Stimulated activated CD8-positive, alpha-beta memory T cell treated with anti-CD3 and anti-CD28 coated beads, Interleukin-12 subunit alpha, Interleukin-12 subunit beta, amount 100 ng/mL, for 4 hours (primary cell): ENCODE results near the gene IGSF22.

Experiments
- DNase-seq: peaks from one replicate; pipeline ENCODE4 v3.0.0-alpha.2; 2020; ENCODE audit warnings: low read depth

IGSF22 gene

GRCh38 chr11:18713646-18714442, 12.1 kb downstream of the IGSF22 start:
- DNase-seq, result no peak

- DNase-seq, result no peak
Measured at GRCh38 chr11:18710545-18710944, 15.4 kb downstream of the IGSF22 start.

- no peak for DNase-seq
Measured at GRCh38 chr11:18709414-18709813, 16.6 kb downstream of the IGSF22 start.

DNA sequence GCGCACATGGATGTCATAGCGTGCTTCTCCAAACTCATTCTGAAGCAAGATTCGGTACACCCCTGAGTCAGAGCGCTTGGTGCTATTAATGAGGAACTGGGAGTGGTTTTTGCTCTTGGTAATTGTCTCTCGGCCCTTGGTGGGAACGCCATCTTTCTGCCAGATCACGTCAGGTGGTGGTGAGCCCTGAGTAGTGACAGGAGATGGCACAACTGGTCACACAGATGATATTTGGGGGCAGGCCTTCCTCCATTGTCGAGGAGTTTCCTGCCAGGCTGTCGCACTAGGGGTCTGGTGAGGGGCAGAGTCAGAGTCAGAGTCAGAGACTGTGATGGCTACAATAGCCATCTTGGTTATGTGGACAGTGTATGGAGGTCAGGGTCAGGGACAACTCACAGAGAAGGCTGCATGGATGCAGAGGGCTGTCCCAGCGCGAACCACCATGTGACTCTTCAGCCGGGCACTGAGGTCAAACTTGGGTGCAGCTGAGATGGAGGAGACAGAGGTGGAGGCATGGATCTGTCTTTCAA, 18.1 kb downstream of the IGSF22 start:
- no peak for DNase-seq

DNA sequence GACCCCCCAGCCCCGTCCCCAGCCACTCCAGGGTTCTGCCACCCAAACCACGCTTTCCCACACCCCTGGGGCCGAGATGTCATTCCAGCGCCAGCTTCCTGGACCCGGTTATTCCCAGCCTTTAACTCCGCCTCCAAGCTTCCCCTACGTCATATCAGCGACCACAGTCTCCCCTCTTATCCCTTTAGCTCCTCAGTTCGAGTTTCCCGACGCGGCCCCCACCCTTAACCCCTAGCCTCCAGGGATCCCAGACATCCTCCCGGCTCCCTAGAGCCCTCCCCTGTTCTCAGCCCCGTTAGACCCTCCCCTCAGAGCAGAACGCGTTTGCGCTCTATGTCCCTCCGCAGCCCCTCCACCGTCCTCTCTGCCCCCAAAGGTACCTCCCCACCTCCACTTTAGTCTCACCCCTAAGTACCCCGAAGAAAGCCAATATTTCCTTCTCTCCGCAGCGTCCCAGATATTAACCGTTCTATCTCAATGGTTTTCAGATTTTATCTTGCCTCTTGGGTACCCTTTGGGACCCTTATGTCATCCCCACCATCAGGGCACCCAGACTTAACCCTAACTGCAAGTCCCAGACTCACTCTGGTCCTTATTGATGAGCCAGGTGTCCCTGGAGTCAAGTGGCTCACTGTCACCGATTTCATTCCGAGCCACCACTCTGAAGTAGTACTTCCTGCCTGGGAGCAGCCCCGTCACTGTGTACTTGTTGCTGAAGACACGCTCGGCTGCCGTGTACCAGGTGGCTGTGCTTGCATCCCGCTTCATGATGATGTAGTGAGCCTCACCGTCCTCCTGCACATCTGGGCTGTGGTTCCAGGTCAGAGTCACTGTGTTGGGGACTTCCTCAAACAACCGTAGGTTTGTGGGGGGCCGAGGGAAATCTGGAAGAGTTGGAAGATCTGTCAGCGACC, 19.4 kb downstream of the IGSF22 start:
- DNase-seq, result no peak

GRCh38 chr11:18705651-18706281, 20.2 kb downstream of the IGSF22 start:
- DNase-seq, result no peak

DNA sequence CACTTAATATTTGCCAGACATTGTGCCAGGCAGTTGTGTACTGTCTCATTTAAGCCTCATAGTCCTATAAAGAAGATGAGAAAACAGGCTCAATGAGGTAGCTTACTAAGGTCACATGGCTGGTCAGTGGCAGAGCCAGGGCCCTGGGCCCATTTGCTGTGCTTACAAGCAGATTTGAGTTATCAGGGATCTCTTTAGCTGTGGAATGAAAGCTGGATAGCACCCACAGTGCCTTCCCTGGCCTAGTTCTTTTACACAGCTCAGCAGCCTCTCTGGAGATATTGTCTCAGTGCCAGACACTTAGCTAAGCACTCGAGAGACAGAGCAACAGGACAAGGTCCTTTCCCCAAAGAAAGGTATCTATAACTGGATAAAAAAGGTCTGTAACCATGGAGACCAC, 21.3 kb downstream of the IGSF22 start:
- DNase-seq, result no peak

DNA sequence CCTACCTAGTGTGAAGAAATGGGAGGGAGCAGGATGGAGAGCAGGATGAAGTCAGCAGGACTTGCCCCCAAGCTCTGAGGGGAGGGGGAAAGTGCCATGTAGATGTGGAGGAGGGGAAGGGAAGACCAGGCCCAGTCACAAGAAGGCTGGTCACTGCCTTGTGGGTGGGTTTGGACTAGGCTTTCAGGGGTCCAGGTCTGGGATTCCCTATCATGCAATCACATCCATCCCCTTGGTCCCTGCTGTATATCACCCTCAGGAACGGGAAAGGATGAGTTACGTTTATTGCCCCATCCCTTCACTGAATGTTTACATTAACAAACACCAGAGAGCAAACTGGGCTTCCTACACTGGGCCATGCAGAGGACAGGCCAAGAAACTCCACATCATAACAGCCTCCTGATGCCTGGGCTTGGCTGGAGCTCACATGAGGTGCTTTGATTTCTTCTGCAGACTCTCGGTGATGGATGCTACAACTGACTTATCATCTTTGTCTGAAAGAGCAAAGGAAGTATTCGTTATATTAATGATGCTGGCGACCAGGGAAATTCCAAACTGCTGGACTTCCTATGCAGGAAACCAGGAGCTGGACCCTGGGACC, 21.8 kb downstream of the IGSF22 start:
- no peak for DNase-seq

GRCh38 chr11:18703001-18703763, 22.8 kb downstream of the IGSF22 start:
- DNase-seq, result no peak

- no peak for DNase-seq
Measured at GRCh38 chr11:18701614-18702216, 24.3 kb downstream of the IGSF22 start.

- no peak for DNase-seq
Measured at GRCh38 chr11:18700872-18701271, 25.1 kb downstream of the IGSF22 start.

DNA sequence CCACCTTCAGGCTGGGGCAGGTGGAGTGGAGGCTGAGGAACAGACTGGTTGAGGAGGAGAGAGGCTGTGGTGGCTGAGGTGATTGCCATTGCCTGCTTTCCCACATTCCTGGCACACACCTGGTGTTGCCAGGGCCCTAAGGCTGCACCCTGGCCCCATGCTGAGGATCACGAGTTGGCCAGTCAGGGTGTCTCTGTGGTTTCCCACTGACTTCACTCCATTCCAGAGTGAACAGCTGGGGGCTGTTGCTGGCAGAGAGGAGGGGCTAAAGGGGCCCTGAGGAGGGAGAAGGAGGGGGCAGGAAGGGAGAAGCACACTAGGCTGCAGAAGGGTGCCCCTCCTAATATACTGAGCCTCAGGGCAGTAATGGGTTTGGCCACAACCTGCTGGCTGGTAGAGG, 25.6 kb downstream of the IGSF22 start:
- DNase-seq, result no peak

GRCh38 chr11:18699848-18700261, 26.1 kb downstream of the IGSF22 start:
- no peak for DNase-seq

DNA sequence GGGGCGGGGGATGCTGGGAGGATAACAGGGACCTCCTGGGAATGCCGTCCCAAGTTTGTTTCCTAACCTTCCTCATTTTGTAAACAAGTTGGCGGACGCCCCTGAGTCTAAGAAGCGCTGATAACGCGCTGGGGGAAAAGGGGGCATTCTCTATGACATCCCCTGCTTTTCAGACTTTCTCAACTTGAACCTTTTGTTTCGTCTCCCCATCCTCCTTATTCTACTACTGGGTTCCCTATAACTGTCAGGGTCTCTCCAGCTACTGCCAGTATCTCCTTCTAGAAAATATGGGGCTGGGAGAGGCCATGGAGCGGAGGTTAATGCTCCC, 26.8 kb downstream of the IGSF22 start:
- no peak for DNase-seq

DNA sequence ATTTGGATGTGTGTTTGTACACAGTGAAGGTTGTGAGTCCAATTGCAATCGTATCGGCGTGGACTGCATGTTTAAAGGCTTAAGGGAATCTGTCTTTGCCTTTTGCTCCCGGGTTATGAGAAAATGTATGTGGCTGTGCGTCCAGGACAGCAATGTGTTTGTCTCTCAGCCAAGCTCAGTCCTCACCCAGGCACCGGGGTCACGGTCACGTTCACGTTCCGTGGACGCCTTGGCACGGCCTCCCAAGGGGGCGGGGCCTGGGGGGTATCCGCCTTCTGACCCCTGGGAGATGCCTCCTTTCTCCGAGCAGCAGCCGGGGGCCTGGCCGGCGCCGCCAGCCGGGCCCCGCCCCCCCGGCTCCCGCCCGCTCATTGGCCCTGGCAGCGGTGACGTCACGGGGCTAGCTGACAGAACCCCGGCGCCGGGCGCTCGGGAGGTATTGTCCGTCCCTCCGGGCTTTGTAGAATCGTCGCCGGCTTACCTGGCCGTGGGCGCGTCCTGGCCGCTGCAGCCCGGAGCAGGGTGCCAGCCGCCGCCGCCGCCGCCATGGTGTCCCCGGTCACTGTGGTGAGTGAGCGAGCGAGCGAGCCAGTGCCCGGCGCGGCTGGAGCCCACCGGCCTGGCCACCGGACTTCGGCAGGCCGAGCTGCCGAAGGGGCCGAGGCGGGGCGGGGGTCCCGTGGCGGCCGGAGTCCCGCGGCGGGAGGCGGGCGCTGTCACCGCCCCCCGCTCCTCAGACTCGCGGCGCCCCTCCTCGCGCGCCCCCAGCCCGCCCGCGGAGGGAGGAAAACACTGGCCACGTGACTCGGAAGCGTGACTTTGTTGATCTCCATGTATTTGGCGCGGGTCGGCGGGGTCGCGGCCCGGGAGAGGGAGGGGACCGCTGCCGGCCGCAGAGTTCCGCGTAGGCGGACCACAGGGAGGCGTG, 27.4 kb downstream of the IGSF22 start, which contains the start of gene TMEM86A:
TSS of gene TMEM86A (plus strand) at position 439 of the 928 bp plus-strand sequence. CDS start at position 547, 108 bp downstream.
- peak; percentile 86 for DNase-seq

DNA sequence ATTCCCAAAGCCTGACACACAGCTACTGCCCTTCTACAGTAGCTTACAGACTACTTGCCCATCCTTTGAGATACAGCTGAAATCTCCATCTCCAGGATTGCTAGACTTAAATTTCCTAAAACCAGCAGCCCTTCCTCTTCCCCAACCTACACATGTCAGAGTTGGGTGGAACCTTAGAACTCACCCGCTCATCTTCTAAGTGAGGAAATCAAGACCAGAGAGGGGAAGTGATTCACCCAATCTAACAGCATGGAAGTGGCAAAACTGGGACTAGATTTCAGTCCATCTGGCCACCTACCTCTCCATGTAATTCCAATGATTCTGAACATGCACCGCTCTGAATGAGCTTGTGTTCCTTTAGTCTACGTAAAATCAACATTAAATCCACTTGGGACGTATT, 28.4 kb downstream of the IGSF22 start:
- DNase-seq, result no peak

DNA sequence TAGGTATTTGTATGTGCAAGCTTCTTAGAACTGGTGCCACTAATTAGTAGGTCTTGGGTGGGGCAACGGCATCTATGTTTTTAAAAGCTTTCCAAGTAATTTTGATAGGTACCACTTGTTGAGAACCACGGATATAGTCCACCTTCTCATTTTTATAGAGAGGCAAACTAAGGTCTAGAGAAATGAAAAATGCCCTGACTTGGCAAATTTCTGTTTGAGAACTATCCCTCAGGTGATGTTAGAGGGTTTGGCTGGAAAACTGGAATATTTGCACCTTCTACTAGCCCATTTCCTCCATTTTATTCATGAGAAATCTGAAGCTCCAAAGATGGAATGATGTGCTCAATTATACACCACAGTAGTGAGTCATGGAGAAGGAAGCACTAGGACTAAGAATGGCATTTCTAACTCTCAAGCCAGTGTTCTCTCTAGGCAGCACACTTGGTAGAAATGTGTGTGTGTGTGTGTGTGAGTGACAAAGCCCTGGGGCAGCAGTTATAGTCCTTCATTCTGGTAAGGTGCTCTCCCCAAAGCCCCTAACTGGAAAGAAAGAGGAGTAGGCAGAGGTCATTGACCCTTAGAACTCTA, 29.3 kb downstream of the IGSF22 start:
- DNase-seq, result no peak

GRCh38 chr11:18692941-18693760, 32.8 kb downstream of the IGSF22 start:
- no peak for DNase-seq
